Measurements from ENCODE around the gene CLCN6. TPM values are rescaled to one million over a fixed set of nuclear protein-coding genes. Genes with fewer than 3 reads are reported as not detected.

CLCN6 gene
- total and polyA plus RNA-seq, 2 of the 8 experiments (the other 6 are each of a cell fraction or from before 2014, with no cell fraction given), result 15.7 to 26.0 TPM

- TF ChIP-seq ZNF274 (IDR thresholded peaks at IDR 0.05; ENCODE audit: borderline replicate concordance, extremely low read depth, low read length), result no peak
Observed at GRCh38 chr1:11845641-11846335, 39.8 kb downstream of the CLCN6 start (continued).
